GM18505 (cell line): ENCODE measurements around the gene ORAI2.
"Not testable (repeated sequence)": the region's sequence is repeated elsewhere in the genome, so short reads cannot be mapped to it uniquely, and the experiment has no call there.

Experiments used
- ATAC-seq: cut with Tn5 transposase; IDR thresholded peaks from one replicate; pipeline ENCODE4 v1.9.1; 2021; ENCODE audit not compliant: unreplicated experiment

ORAI2 gene

DNA sequence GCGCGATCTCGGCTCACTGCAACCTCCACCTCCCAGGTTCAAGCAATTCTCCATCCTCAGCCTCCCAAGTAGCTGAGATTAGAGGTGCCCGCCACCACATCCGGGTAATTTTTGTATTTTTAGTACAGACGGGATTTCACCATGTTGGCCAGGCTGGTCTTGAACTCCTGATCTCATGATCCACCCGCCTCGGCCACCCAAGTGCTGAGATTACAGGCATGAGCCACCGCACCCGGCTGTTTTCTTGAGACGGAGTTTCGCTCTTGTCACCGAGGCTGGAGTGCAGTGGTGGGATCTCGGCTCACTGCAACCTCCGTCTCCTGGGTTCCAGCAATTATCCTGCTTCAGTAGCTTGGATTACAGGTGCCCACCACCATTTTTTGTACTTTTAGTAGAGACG, 64.9 kb downstream of the ORAI2 start:
- not testable (repeated sequence) for ATAC-seq

DNA sequence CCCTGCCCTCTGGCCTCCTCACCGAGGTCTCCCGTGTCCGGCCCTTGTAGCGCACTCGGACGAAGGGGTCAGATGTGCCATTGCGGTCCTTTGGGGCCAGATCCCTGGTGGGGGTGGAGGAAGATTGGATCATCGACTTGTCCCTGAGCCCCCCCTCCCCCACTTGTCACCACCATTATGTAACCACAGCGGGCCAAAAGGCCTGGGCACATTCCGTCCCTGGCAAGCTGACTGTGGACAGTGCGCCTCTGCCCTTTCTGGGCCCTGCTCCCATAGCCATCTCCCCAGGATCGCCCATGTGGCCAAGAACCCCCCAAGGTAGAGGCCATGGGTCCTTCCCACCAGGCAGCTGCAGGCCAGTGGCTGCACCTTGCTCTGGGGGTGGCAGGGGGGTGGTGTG, 69.8 kb downstream of the ORAI2 start:
- not testable (repeated sequence) for ATAC-seq

GRCh38 chr7:102505298-102506185, 72.2 kb downstream of the ORAI2 start:
- ATAC-seq, result not testable (repeated sequence)
